Epithelial cell of proximal tubule (primary cell): ENCODE results near the gene PPP3CA. TPM values are rescaled to one million over a fixed set of nuclear protein-coding genes. Genes with fewer than 3 reads are reported as not detected.
A peak's percentile ranks its signal among the peaks of the same experiment; 100 is the strongest.
"Not testable (repeated sequence)": the region's sequence is repeated elsewhere in the genome, so short reads cannot be mapped to it uniquely, and the experiment has no call there.

Experiments
- DNase-seq: peaks from one replicate; pipeline ENCODE4 v3.0.0-alpha.2; 2011; ENCODE audit warnings: low read depth
- H3K4me3 ChIP-seq: 2 replicates; pipeline ENCODE4 v1.5.1; 2011; ENCODE audit warnings: low read depth, mild to moderate bottlenecking, low read length
- total RNA-seq: library from RNA; depleted of rRNA; stranded (reverse); fragments of >200 nt; gene quantifications from 2 replicates; pipeline ENCODE4 v1.2.3, GENCODE V29; 2015
- TF ChIP-seq, protein P1 (sequence below): conservative IDR thresholded peaks from 2 replicates; pipeline ENCODE4 v1.5.1; 2012; ENCODE audit warnings: low read depth, mild to moderate bottlenecking, low read length

The PPP3CA gene
- total RNA-seq, 1 donor from 2014 or later = 16.5 TPM

DNA sequence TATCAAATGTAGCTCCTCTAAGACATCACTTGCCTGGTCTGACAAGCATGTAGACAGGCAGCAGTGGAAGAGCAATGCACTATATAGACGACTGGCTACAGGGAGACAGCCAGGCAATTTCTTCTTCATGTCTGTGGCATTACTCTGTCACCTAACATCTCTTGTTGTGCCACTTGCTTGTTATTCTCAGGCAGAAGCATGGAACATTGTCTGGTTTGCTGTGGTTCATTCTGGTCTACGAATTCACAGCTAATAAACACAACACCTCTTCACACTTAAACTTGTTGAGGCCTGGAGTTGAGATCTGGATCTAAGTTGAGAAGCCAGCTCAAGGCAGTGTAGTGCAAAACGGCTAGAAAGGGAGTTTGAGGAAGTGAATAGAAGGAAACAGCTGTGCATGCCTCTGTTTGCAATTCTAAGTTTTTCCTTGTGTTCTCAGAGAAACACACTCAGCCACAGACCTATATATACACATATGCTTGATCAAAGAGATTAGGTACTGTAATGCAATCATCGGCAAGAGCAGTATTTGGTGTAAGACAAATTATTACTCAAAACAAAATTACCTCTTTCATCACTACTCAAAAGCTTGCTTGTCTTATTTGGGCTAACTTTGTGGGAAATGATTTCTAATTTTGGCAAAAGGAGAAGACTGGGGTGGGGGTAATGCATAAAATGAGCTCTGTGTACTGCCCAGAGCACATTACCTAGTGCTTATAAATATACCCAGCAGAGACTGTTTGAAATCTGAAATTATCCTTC, 243.8 kb downstream of the PPP3CA start:
- H3K4me3 ChIP-seq = no peak overlapping the region
- TF ChIP-seq, protein P1, sequence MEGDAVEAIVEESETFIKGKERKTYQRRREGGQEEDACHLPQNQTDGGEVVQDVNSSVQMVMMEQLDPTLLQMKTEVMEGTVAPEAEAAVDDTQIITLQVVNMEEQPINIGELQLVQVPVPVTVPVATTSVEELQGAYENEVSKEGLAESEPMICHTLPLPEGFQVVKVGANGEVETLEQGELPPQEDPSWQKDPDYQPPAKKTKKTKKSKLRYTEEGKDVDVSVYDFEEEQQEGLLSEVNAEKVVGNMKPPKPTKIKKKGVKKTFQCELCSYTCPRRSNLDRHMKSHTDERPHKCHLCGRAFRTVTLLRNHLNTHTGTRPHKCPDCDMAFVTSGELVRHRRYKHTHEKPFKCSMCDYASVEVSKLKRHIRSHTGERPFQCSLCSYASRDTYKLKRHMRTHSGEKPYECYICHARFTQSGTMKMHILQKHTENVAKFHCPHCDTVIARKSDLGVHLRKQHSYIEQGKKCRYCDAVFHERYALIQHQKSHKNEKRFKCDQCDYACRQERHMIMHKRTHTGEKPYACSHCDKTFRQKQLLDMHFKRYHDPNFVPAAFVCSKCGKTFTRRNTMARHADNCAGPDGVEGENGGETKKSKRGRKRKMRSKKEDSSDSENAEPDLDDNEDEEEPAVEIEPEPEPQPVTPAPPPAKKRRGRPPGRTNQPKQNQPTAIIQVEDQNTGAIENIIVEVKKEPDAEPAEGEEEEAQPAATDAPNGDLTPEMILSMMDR = no peak
- no peak for DNase-seq

DNA sequence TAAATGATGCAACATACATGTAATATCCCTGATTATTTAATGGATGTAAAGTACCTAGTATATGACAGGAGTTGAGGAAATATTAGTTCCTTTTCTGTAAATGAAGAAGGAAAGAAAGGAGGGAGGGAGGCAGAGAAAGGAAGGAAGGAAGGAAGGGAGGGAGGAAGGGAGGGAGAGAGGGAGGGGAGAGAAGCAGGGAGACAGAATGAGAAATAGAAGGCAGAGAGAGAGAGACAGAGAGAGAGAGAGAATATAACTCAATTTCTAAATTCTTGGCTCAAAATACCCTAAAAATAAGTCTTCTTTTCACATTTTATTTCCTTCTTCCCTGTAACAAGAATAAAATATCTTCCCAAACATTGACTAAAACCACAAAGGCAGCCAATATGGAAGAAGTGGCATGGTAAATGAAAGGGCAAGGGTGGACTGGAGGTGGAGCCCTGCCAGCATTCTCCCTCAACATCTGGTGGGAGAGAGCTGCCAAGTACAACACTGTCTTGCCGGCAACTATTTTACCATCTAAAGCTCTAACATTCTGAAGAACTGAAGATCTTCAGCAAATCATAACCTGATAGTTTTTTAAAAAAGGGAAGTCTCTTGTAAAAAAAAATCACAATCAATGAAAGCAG, 245.1 kb downstream of the PPP3CA start:
- no peak for DNase-seq
- TF ChIP-seq, protein P1 = no peak
- H3K4me3 ChIP-seq = no peak overlapping the region

DNA sequence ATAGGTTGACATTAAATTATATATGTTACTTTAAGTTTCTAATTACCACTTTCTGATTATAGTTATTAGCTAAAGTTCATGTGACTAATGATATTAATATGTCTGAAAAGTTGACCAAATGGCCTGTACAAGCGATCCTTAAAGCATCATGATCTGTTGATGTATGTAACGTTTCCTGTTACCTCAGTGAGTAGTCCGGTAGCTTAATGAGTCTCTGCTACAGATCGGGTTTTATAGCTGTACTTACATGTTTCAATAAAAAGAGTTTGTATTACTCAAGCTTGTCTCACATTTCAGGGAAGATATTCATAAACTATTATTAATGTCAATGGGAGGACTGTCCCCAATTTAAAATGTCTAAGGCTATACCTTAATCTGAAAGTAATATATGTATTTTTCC, 246.3 kb downstream of the PPP3CA start:
- no peak for DNase-seq
- H3K4me3 ChIP-seq = no peak overlapping the region

DNA sequence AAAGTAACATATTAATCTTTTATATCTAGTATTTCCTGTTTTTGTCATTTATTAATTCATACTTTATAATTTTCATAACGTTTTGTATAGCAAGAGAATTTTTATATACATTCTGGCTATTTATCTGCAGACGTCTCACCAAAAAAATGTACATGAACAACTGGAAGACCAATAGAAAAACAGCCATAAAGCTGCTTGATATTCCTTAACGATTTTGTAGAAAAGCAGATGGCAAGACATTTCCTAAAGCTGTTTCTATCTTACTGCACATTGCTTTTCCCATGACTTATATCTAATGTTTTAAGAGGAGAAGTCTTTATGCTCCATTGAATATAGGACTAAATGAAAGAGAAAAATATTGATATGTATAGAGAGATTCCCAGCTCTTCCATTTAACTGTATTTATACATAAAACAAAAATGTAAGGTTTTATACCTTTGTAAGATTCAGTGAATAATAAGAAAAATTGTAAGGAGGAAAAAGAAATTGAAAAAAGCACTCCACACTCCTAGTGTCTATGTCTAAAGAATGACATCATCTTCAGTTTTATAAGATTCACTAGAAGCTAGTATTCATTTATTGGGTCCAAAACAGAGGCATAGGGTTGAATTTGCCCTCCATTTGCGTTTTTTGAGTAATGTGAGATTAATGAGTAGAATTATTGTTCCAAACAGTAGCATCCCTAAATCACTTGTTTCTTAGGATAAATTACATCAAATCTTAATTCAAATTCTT, 248.5 kb downstream of the PPP3CA start:
- no peak overlapping the region for H3K4me3 ChIP-seq
- no peak for DNase-seq
- TF ChIP-seq, protein P1 = no peak

More for the DNA sequence above, 246.3 kb downstream of the PPP3CA start:
- TF ChIP-seq, protein P1 = no peak

DNA sequence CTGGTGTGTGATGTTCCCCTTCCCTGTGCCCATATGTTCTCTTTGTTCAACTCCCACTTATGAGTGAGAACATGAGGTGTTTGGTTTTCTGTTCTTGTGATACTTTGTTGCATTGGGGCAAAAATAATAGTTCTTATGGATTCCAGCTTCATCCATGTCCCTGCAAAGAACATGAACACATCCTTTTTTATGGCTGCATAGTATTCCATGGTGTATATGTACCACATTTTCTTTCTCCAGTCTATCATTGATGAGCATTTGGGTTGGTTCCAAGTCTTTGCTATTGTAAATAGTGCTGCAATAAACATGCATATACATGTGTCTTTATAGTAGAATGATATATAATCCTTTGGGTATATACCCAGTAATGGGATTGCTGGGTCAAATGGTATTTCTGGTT, 254.7 kb downstream of the PPP3CA start:
- not testable (repeated sequence) for H3K4me3 ChIP-seq, DNase-seq

DNA sequence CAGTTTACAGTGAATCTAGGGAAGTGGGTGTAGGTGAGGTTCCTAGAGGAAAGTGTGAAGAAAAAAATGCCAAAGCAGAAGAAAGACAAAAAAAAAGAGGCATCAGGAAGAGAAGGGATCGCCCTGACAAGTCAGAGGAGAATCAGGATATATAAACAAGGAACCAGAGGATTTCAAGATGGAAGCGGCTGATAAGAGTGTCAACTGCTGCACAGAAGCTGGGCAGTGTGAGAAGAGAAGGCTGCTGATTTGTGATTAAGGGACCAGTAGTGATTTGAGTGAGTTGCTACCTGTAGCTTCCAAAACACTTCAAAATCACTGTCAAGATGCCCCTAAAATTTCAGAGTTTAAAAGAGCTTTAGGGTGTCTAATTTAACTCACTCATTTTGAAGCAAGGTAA, 258.2 kb downstream of the PPP3CA start:
- no peak for DNase-seq
- TF ChIP-seq, protein P1 = no peak
- H3K4me3 ChIP-seq = no peak overlapping the region

DNA sequence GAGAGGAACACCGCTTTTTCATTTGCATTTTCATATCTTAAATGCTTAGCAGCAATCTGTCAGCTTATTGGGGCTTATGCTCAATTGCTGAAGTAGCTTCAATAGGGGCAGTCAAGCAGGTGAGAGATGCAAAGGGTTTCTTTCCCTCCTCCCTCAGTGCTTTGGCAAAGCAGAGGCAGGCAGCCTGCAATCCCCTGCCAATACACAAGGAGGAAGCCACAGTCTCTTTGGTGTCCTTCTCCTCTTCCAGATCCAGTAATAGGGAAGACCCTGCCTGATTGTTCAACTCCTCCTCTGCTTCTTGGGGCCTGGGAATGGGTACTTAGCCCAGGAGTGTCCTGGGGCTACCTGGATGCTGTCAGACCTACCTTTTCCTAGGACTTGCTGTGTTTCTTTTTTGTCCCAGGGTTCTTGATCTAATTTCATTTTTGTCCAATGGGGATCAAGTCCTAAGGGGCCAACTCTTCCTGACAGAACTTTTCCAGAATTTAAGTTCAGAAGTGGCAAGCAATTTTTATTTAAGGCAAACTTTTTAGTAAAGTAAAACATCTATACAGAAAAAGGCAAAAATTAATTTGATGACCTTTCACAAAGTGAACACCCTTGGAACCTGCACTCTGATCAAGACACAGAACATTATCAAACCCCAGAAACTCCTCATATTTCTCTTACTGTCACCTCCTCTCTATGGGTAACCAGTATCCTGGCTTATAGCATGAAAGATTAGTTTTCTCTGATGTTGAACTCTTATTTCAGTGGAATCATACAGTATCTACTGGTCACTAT, 260.3 kb downstream of the PPP3CA start:
- no peak overlapping the region for H3K4me3 ChIP-seq
- TF ChIP-seq, protein P1 = peak; percentile 28
- no peak for DNase-seq
